ENCODE measurements around the gene BMP2. TPM values are rescaled to one million over a fixed set of nuclear protein-coding genes. Genes with fewer than 3 reads are reported as not detected.

BMP2 gene
- polyA plus RNA-seq, 1 donor (not counting 4 experiments of a cell fraction or from before 2014, with no cell fraction given), result 3.6 TPM

DNA sequence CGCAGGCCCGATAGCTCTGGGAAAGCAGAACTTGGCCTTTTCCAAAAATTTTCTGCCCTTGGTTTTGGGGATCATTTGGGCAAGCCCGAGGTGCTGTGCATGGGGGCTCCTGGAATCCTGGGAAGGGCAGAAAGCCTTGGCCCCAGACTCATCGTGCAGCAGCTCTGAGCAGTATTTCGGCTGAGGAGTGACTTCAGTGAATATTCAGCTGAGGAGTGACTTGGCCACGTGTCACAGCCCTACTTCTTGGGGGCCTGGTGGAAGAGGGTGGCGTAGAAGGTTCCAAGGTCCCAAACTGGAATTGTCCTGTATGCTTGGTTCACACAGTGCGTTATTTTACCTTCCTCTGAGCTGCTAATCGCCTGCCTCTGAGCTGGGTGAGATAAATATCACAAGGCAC is 1.1 kb upstream of the BMP2 start:
- DNase-seq (ENCODE audit: low read depth, low spot score) (no peak), FAIRE-seq (no peak)
- H3K79me2 ChIP-seq (ENCODE audit: control insufficient read depth, insufficient read depth, low read length), result peaks cover 19% of the 10 kb centered on the region
- no peaks in the 10 kb centered on the region for H3K9me1 ChIP-seq (ENCODE audit: control insufficient read depth, extremely low read depth, insufficient read depth, low read length)
- H3K4me2 ChIP-seq (ENCODE audit: control insufficient read depth, extremely low read depth, insufficient read depth, low read depth, low read length), result no peak overlapping the region
- dilution Hi-C loops (cut with MboI; ENCODE audit: extremely low pct_ligation_motif_present, low sequenced_read_pairs), result no loop called here
- no peak for TF ChIP-seq EZH2 (IDR thresholded peaks at IDR 0.05; ENCODE audit: low read length)
- TF ChIP-seq, protein P1, sequence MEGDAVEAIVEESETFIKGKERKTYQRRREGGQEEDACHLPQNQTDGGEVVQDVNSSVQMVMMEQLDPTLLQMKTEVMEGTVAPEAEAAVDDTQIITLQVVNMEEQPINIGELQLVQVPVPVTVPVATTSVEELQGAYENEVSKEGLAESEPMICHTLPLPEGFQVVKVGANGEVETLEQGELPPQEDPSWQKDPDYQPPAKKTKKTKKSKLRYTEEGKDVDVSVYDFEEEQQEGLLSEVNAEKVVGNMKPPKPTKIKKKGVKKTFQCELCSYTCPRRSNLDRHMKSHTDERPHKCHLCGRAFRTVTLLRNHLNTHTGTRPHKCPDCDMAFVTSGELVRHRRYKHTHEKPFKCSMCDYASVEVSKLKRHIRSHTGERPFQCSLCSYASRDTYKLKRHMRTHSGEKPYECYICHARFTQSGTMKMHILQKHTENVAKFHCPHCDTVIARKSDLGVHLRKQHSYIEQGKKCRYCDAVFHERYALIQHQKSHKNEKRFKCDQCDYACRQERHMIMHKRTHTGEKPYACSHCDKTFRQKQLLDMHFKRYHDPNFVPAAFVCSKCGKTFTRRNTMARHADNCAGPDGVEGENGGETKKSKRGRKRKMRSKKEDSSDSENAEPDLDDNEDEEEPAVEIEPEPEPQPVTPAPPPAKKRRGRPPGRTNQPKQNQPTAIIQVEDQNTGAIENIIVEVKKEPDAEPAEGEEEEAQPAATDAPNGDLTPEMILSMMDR (optimal IDR thresholded peaks at IDR 0.05 in 1 of 3, IDR thresholded peaks at IDR 0.05 in 1 of 3, conservative IDR thresholded peaks at IDR 0.05 in 1 of 3; ENCODE audit: extremely low read depth in 1 of 3, insufficient read depth in 2 of 3, low read length in 3 of 3), result no peak
- H2AFZ ChIP-seq (ENCODE audit: control insufficient read depth, low read length), result peak overlapping the region; percentile 27
- H3K9ac ChIP-seq (ENCODE audit: control insufficient read depth, extremely low read depth, insufficient read depth, low read length), result no peak overlapping the region
- no peaks in the 10 kb centered on the region for H3K36me3 ChIP-seq (ENCODE audit: control insufficient read depth in 2 of 2, extremely low read depth in 1 of 2, insufficient read depth in 2 of 2, low read length in 2 of 2)
- no peaks in the 10 kb centered on the region for H3K9me3 ChIP-seq (ENCODE audit: control insufficient read depth, low read depth, low read length)
- H3K4me1 ChIP-seq (ENCODE audit: control insufficient read depth, extremely low read depth, insufficient read depth, low read length), result peaks cover 17% of the 10 kb centered on the region
- no peaks in the 10 kb centered on the region for H4K20me1 ChIP-seq (ENCODE audit: control insufficient read depth, extremely low read depth, insufficient read depth, low read length)
- no peak overlapping the region for H3K4me3 ChIP-seq (ENCODE audit: control insufficient read depth in 2 of 3, extremely low read depth in 1 of 3, insufficient read depth in 2 of 3, low read depth in 1 of 3, low read length in 3 of 3)
- H3K27me3 ChIP-seq (ENCODE audit: control insufficient read depth, extremely low read depth, insufficient read depth, low read length), result no peaks in the 10 kb centered on the region
- no peak overlapping the region for H3K27ac ChIP-seq (ENCODE audit: control insufficient read depth, insufficient read depth, low read length)

DNA sequence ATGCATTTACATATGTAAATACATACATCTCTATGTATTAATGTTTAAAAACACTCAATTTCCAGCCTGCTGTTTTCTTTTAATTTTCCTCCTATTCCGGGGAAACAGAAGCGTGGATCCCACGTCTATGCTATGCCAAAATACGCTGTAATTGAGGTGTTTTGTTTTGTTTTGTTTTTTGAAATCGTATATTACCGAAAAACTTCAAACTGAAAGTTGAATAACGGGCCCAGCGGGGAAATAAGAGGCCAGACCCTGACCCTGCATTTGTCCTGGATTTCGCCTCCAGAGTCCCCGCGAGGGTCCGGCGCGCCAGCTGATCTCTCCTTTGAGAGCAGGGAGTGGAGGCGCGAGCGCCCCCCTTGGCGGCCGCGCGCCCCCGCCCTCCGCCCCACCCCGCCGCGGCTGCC is 355 bp upstream of the BMP2 start:
- H3K9me1 ChIP-seq (ENCODE audit: control insufficient read depth, extremely low read depth, insufficient read depth, low read length), result no peaks in the 10 kb centered on the region
- peak overlapping the region; percentile 61 to 83 (median 72) for H3K4me3 ChIP-seq (ENCODE audit: control insufficient read depth in 2 of 3, extremely low read depth in 1 of 3, insufficient read depth in 2 of 3, low read depth in 1 of 3, low read length in 3 of 3)
- H3K79me2 ChIP-seq (ENCODE audit: control insufficient read depth, insufficient read depth, low read length), result peaks cover 19% of the 10 kb centered on the region
- H3K9me3 ChIP-seq (ENCODE audit: control insufficient read depth, low read depth, low read length), result no peaks in the 10 kb centered on the region
- peak overlapping the region; percentile 70 for H3K4me2 ChIP-seq (ENCODE audit: control insufficient read depth, extremely low read depth, insufficient read depth, low read depth, low read length)
- H2AFZ ChIP-seq (ENCODE audit: control insufficient read depth, low read length), result peak overlapping the region; percentile 73
- no peaks in the 10 kb centered on the region for H3K27me3 ChIP-seq (ENCODE audit: control insufficient read depth, extremely low read depth, insufficient read depth, low read length)
- no peaks in the 10 kb centered on the region for H4K20me1 ChIP-seq (ENCODE audit: control insufficient read depth, extremely low read depth, insufficient read depth, low read length)
- no peaks in the 10 kb centered on the region for H3K36me3 ChIP-seq (ENCODE audit: control insufficient read depth in 2 of 2, extremely low read depth in 1 of 2, insufficient read depth in 2 of 2, low read length in 2 of 2)
- dilution Hi-C loops (cut with MboI; ENCODE audit: extremely low pct_ligation_motif_present, low sequenced_read_pairs), result no loop called here
- TF ChIP-seq, protein P1 (optimal IDR thresholded peaks at IDR 0.05 in 1 of 3, IDR thresholded peaks at IDR 0.05 in 1 of 3, conservative IDR thresholded peaks at IDR 0.05 in 1 of 3; ENCODE audit: extremely low read depth in 1 of 3, insufficient read depth in 2 of 3, low read length in 3 of 3), result peak in 1 of 3 experiments; percentile 18
- TF ChIP-seq EZH2 (IDR thresholded peaks at IDR 0.05; ENCODE audit: low read length), result no peak
- peak overlapping the region; percentile 47 for H3K27ac ChIP-seq (ENCODE audit: control insufficient read depth, insufficient read depth, low read length)
- peak overlapping the region; percentile 82 for H3K9ac ChIP-seq (ENCODE audit: control insufficient read depth, extremely low read depth, insufficient read depth, low read length)
- FAIRE-seq (no peak), DNase-seq (ENCODE audit: low read depth, low spot score) (no peak)
- H3K4me1 ChIP-seq (ENCODE audit: control insufficient read depth, extremely low read depth, insufficient read depth, low read length), result peaks cover 17% of the 10 kb centered on the region
